ENCODE measurements around the gene PAPOLB.

DNA sequence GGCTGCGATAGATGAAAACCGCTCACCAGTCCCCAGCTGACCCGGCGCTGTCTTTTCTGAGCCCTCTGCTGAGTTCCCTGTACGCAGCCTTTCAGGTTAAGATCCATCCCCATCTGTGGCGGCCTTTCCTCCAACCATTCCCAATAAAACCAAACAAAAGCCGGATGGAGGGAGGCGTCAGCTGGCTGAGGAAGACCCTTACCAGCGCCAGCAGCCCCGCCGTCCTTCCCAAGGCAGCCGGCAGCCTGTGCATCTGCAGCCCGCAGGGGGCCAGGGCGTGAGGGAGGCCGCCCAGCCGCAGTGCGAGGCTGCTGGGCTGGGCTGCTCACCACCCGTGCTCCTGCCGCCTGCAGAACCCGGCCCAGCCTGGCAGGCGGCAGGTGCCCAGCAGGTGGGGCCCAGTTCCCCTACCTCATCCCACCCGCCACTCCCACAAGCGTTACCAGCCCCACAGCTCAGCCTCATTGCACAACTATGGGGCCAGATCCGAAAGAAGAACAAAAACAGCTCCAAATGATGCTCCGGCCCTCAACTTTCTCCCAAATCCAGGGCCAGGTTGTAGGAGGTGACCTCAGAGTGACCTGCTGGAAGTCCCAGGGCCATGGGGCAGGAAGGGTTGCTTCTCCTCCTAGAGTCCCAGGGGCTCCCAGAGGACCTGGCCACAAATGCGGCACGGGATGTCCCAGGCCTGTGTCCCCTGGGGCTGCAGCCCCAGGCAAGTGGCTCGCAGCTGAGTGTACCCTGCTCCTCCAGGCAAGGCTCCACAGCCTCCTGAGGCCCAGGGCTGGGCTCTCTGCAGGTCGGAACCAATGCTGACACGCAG lies 23.8 kb downstream of the PAPOLB start:
- TF ChIP-seq HDAC2 (IDR thresholded peaks at IDR 0.05) = no peak
- TF ChIP-seq, protein P1, sequence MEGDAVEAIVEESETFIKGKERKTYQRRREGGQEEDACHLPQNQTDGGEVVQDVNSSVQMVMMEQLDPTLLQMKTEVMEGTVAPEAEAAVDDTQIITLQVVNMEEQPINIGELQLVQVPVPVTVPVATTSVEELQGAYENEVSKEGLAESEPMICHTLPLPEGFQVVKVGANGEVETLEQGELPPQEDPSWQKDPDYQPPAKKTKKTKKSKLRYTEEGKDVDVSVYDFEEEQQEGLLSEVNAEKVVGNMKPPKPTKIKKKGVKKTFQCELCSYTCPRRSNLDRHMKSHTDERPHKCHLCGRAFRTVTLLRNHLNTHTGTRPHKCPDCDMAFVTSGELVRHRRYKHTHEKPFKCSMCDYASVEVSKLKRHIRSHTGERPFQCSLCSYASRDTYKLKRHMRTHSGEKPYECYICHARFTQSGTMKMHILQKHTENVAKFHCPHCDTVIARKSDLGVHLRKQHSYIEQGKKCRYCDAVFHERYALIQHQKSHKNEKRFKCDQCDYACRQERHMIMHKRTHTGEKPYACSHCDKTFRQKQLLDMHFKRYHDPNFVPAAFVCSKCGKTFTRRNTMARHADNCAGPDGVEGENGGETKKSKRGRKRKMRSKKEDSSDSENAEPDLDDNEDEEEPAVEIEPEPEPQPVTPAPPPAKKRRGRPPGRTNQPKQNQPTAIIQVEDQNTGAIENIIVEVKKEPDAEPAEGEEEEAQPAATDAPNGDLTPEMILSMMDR (IDR thresholded peaks at IDR 0.05) = no peak
- no peak for TF ChIP-seq RNF2 (IDR thresholded peaks at IDR 0.05; ENCODE audit: borderline replicate concordance, low read depth)

All from A549 (cell line).